Stimulated activated naive CD4-positive, alpha-beta T cell treated with Interleukin-2 at 50 U/mL for 16 hours (primary cell): ENCODE results near the gene RAC2.
"Not testable (repeated sequence)": the region's sequence is repeated elsewhere in the genome, so short reads cannot be mapped to it uniquely, and the experiment has no call there.

Experiments
- DNase-seq: peaks from one replicate; lab custom pipeline; 2025; lab: John Stamatoyannopoulos, UW

RAC2 gene

GRCh38 chr22:37206118-37206840 lies 37.8 kb downstream of the RAC2 start:
- DNase-seq, result no peak

GRCh38 chr22:37205046-37205445 lies 39.0 kb downstream of the RAC2 start:
- no peak for DNase-seq

- no peak for DNase-seq
Measured at GRCh38 chr22:37204045-37204655, 39.9 kb downstream of the RAC2 start.

- DNase-seq, result no peak
Measured at GRCh38 chr22:37203354-37204044, 40.6 kb downstream of the RAC2 start.

GRCh38 chr22:37202716-37203115 lies 41.4 kb downstream of the RAC2 start:
- DNase-seq, result no peak

- DNase-seq, result no peak
Measured at GRCh38 chr22:37202001-37202555, 42.0 kb downstream of the RAC2 start.

- DNase-seq, result not testable (repeated sequence)
Measured at GRCh38 chr22:37201443-37201820, 42.6 kb downstream of the RAC2 start.

- DNase-seq, result no peak
Measured at GRCh38 chr22:37199760-37200108, 44.3 kb downstream of the RAC2 start.

GRCh38 chr22:37199103-37199759 lies 44.8 kb downstream of the RAC2 start:
- DNase-seq, result peak; percentile 98

- peak; percentile 85 for DNase-seq
Measured at GRCh38 chr22:37198258-37199102, 45.6 kb downstream of the RAC2 start.

GRCh38 chr22:37197451-37198257 lies 46.4 kb downstream of the RAC2 start:
- DNase-seq, result no peak

GRCh38 chr22:37196539-37197450 lies 47.3 kb downstream of the RAC2 start:
- no peak for DNase-seq

- no peak for DNase-seq
Measured at GRCh38 chr22:37195921-37196320, 48.1 kb downstream of the RAC2 start.

GRCh38 chr22:37194750-37195149 lies 49.3 kb downstream of the RAC2 start:
- no peak for DNase-seq

- DNase-seq, result peak; percentile 24
Measured at GRCh38 chr22:37193629-37194191, 50.4 kb downstream of the RAC2 start.

- DNase-seq, result no peak
Measured at GRCh38 chr22:37192741-37193140, 51.3 kb downstream of the RAC2 start.

- no peak for DNase-seq
Measured at GRCh38 chr22:37192204-37192603, 51.9 kb downstream of the RAC2 start.

- DNase-seq, result no peak
Measured at GRCh38 chr22:37190262-37190780, 53.7 kb downstream of the RAC2 start.

- DNase-seq, result no peak
Measured at GRCh38 chr22:37188901-37189466, 55.1 kb downstream of the RAC2 start.
